Measurements from ENCODE around the gene ATF6B. TPM values are rescaled to one million over a fixed set of nuclear protein-coding genes. Genes with fewer than 3 reads are reported as not detected.

ATF6B gene
- total RNA-seq, 4 donors from 2014 or later = 41.5 to 63.5 (median 57.3) TPM

DNA sequence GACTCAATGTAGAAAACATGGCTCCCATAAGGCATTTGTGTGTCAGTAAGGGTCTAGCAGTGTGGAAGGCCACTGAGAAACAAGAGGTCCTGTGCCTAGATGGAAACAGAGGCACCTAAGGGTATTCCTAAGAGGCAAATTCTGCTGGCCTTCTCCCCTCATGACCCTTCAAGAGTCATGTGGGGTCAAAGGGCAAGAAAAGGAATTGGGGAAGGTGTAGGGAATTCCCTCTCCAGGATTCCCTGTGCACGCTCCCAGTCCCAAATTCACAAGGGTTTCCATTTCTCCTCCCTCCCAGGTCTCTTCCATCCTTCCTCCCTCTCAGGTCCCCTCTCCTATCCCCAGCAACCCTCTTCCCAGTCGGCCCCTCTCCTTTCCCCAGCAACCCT, 47.3 kb upstream of the ATF6B start:
- H3K9me3 ChIP-seq = no peaks in the 10 kb centered on the region
- peaks cover 25 to 35% of the 10 kb centered on the region in 2 donors for H3K4me1 ChIP-seq
- DNase-seq = no peak
- H3K27ac ChIP-seq = peak overlapping the region in 2 of 3 donors; percentile 94
- H3K27me3 ChIP-seq = no peaks in the 10 kb centered on the region
- H3K4me3 ChIP-seq (replicated peaks in 1 of 3) = peak overlapping the region; percentile 72 to 98 (median 96)
- peaks cover 0 to 4% of the 10 kb centered on the region in 2 donors for H3K36me3 ChIP-seq
- TF ChIP-seq, protein P1, sequence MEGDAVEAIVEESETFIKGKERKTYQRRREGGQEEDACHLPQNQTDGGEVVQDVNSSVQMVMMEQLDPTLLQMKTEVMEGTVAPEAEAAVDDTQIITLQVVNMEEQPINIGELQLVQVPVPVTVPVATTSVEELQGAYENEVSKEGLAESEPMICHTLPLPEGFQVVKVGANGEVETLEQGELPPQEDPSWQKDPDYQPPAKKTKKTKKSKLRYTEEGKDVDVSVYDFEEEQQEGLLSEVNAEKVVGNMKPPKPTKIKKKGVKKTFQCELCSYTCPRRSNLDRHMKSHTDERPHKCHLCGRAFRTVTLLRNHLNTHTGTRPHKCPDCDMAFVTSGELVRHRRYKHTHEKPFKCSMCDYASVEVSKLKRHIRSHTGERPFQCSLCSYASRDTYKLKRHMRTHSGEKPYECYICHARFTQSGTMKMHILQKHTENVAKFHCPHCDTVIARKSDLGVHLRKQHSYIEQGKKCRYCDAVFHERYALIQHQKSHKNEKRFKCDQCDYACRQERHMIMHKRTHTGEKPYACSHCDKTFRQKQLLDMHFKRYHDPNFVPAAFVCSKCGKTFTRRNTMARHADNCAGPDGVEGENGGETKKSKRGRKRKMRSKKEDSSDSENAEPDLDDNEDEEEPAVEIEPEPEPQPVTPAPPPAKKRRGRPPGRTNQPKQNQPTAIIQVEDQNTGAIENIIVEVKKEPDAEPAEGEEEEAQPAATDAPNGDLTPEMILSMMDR (IDR thresholded peaks at IDR 0.05) = no peak
- TF ChIP-seq POLR2A (IDR thresholded peaks at IDR 0.05) = no peak
- intact Hi-C loops (cut with DNase I) = no loop called here
- WGBS, 2 donors = 11 to 16% methylated on average over 2 of the region's 2 CpGs

DNA sequence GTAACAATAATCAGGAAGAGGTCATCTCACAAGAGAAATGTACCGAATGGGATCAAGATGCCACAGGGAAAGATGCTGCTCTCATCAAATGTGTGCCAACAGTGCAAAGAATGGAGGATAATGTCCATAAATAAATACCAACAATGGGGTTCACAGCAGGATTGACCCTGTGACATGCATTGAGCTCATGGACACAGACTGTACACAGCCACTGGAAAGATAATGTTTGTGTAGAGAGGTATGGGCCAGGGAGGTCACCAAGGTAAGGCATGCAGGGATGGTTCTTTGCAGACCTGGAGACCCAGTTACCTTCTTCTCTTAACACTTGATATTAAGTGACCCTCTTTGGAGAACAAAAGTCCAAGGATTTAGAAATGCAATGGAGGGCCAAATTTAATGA, 46.4 kb upstream of the ATF6B start:
- no peak overlapping the region for H3K27ac ChIP-seq
- no peaks in the 10 kb centered on the region for H3K27me3 ChIP-seq
- TF ChIP-seq POLR2A (IDR thresholded peaks at IDR 0.05) = no peak
- TF ChIP-seq, protein P1 (IDR thresholded peaks at IDR 0.05) = no peak
- peaks cover 19 to 26% of the 10 kb centered on the region in 2 donors for H3K4me1 ChIP-seq
- 88 to 92% methylated on average over 1 of the region's 1 CpG for WGBS, 2 donors
- no peak for DNase-seq
- intact Hi-C loops (cut with DNase I) = no loop called here
- no peaks in the 10 kb centered on the region for H3K9me3 ChIP-seq
- peaks cover 0 to 11% of the 10 kb centered on the region in 2 donors for H3K36me3 ChIP-seq
- H3K4me3 ChIP-seq (replicated peaks in 1 of 3) = no peak overlapping the region

DNA sequence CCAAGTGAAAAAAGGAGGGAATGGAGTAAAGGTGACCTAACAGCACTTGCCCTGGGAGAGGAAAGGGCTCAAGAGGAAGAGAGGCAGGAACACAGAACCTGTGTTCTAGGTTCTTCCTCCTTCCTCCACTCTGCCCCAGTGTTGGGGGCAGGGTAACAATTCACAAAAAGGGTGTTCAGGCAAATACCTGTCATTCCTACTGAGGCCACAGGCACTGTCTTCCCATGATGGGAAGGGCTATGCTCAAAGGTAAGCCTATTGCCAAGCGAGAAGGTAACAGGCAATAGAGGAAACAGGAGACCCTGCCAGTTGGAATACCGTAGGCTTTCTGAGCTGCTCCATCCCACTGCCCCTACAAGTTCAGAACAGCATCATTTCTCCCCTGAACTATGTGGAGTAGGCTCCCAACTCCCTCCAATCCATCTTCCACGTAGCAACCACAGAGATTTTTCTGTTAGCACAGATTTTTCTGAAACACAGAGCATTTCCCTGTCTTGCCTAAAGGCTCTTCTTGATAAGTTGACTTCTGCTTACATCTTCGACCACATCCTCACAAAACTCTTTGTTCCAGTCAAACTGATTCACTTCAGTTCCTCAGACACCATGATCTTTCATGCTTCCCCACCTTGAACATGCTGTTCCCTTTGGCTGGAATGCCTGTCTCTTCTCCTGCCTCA, 45.1 kb upstream of the ATF6B start:
- no peak for TF ChIP-seq POLR2A (IDR thresholded peaks at IDR 0.05)
- intact Hi-C loops (cut with DNase I) = no loop called here
- no peaks in the 10 kb centered on the region for H3K9me3 ChIP-seq
- H3K4me3 ChIP-seq (replicated peaks in 1 of 3) = no peak overlapping the region
- DNase-seq = no peak
- H3K27me3 ChIP-seq = no peaks in the 10 kb centered on the region
- peaks cover 12 to 19% of the 10 kb centered on the region in 2 donors for H3K4me1 ChIP-seq
- H3K27ac ChIP-seq = no peak overlapping the region
- H3K36me3 ChIP-seq = peaks cover 0 to 16% of the 10 kb centered on the region in 2 donors
- WGBS, 2 donors = 72 to 82% methylated on average over 4 of the region's 4 CpGs

DNA sequence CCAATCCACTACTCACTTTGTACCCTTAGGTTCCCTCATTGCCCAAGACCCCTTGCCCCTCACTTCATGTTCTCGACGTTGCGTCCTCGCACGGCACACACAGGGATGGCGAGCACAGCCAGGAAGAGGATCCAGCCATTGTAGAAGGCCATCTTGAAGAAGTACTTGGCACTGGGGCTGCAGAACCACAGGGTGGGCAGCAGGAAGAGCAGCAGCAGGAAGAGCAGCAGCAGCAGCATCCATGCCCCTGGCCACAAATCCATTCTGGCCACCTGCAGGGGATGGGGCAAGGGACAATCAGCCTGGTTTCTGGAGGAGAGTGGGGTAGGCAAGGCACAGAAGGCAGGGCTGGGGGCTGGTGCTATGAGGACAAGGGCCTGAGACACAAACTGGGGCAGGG, 43.2 kb upstream of the ATF6B start:
- H3K36me3 ChIP-seq = peaks cover 8 to 32% of the 10 kb centered on the region in 2 donors
- H3K9me3 ChIP-seq = no peaks in the 10 kb centered on the region
- H3K27ac ChIP-seq = no peak overlapping the region
- no peak overlapping the region for H3K4me3 ChIP-seq (replicated peaks in 1 of 3)
- intact Hi-C loops (cut with DNase I) = no loop called here
- peaks cover 8% of the 10 kb centered on the region in 2 donors for H3K4me1 ChIP-seq
- no peak for DNase-seq
- H3K27me3 ChIP-seq = no peaks in the 10 kb centered on the region
- WGBS, 2 donors = 94 to 96% methylated on average over 6 of the region's 6 CpGs
- TF ChIP-seq, protein P1 (IDR thresholded peaks at IDR 0.05) = no peak
- no peak for TF ChIP-seq POLR2A (IDR thresholded peaks at IDR 0.05)

DNA sequence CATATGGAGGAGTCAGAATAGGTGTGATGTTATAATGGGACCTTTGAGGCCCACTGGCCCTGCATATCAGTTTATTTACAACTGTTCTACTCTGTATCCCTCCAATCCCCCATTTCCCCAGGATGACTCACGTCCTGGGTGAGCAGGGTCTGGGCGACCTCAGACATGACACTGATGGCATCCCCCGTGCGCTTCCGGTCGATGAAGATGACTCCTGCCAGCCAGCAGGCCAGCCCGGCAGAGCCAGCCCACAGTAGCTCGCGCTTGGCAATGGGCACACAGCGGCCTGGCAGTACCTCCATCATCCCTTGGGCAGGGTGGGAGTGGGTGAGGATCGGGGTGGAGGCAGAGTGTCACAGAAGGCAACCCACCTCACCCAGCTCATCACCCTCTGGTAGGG, 42.2 kb upstream of the ATF6B start:
- 95% methylated on average over 11 of the region's 11 CpGs for WGBS, 2 donors
- Histone ChIP-seq H3K4me3 (replicated peaks in 1 of 3) (no peak overlapping the region), H3K27ac (no peak overlapping the region), H3K27me3 (no peaks in the 10 kb centered on the region), H3K9me3 (no peaks in the 10 kb centered on the region), H3K36me3 (peaks cover 8 to 32% of the 10 kb centered on the region in 2 donors), H3K4me1 (peaks cover 6% of the 10 kb centered on the region in 2 donors)
- TF ChIP-seq, protein P1 (IDR thresholded peaks at IDR 0.05) = no peak
- no peak for TF ChIP-seq POLR2A (IDR thresholded peaks at IDR 0.05)
- no peak for DNase-seq
- intact Hi-C loops (cut with DNase I) = no loop called here
